Mesenchymal stem cell (in vitro differentiated cells and primary cell): ENCODE measurements around the gene SFMBT2.
"Not testable (repeated sequence)": the region's sequence is repeated elsewhere in the genome, so short reads cannot be mapped to it uniquely, and the experiment has no call there.

Source experiments
- DNase-seq: peaks from one replicate; pipeline ENCODE4 v3.0.0-alpha.2; 2013
- H2AFZ ChIP-seq: one replicate; pipeline ENCODE4 v1.6.1; 2013; ENCODE audit warnings: low read depth, mild to moderate bottlenecking, control low read depth, inconsistent platforms, low read length, moderate library complexity
- H2AK5ac ChIP-seq: 2 replicates; pipeline ENCODE4 v1.6.1; 2013; ENCODE audit warnings: low read length, moderate library complexity, mild to moderate bottlenecking, inconsistent platforms; ENCODE audit not compliant: severe bottlenecking
- H2BK120ac ChIP-seq: one replicate; pipeline ENCODE4 v1.6.1; 2013; ENCODE audit warnings: low read depth, mild to moderate bottlenecking, inconsistent platforms, low read length, moderate library complexity
- H2BK12ac ChIP-seq, 2 experiments: one replicate each; pipeline ENCODE4 v1.6.1; 2013; ENCODE audit warnings: inconsistent platforms in 2 of 2, low read length in 2 of 2, mild to moderate bottlenecking in 2 of 2, moderate library complexity in 2 of 2, control low read depth in 1 of 2
- H2BK15ac ChIP-seq: one replicate; pipeline ENCODE4 v1.6.1; 2013; ENCODE audit warnings: mild to moderate bottlenecking, low read depth, inconsistent platforms; ENCODE audit not compliant: poor library complexity, severe bottlenecking
- H2BK5ac ChIP-seq: 2 replicates; pipeline ENCODE4 v1.6.1; 2013; ENCODE audit warnings: low read depth, mild to moderate bottlenecking, low read length, control low read depth, inconsistent platforms; ENCODE audit not compliant: poor library complexity, severe bottlenecking
- H3K14ac ChIP-seq, 2 experiments: one replicate each; pipeline ENCODE4 v1.6.1; 2013; ENCODE audit warnings: inconsistent platforms in 2 of 2, low read length in 2 of 2, control low read depth in 1 of 2, mild to moderate bottlenecking in 1 of 2, moderate library complexity in 1 of 2
- H3K18ac ChIP-seq, 2 experiments: one replicate each; pipeline ENCODE4 v1.6.1; 2013; ENCODE audit warnings: inconsistent platforms in 2 of 2, low read length in 2 of 2, control low read depth in 1 of 2, low read depth in 1 of 2, mild to moderate bottlenecking in 1 of 2
- H3K23ac ChIP-seq, 2 experiments: one replicate each; pipeline ENCODE4 v1.6.1; 2013; ENCODE audit warnings: inconsistent platforms in 2 of 2, low read length in 2 of 2, mild to moderate bottlenecking in 2 of 2, moderate library complexity in 2 of 2, control low read depth in 1 of 2
- H3K27ac ChIP-seq: 2 replicates; pipeline ENCODE4 v1.5.1; 2013; ENCODE audit warnings: mild to moderate bottlenecking, moderate library complexity, low read length, control low read depth, inconsistent platforms; ENCODE audit not compliant: poor library complexity, severe bottlenecking
- H3K27me3 ChIP-seq, 2 experiments: 2 replicates each; pipeline versions ENCODE4 v1.6.1 to v1.7.0; 2013; ENCODE audit warnings: low read length in 2 of 2, mild to moderate bottlenecking in 2 of 2, moderate library complexity in 2 of 2, control low read depth in 1 of 2, inconsistent platforms in 1 of 2; ENCODE audit not compliant: control insufficient read depth in 1 of 2, insufficient read depth in 1 of 2
- H3K36me3 ChIP-seq, 2 experiments: 2 replicates each; pipeline versions ENCODE4 v1.6.1 to v1.7.0; 2013; ENCODE audit warnings: low read length in 2 of 2, control low read depth in 1 of 2, inconsistent platforms in 1 of 2, low read depth in 1 of 2, mild to moderate bottlenecking in 1 of 2; ENCODE audit not compliant: insufficient read depth in 2 of 2, control insufficient read depth in 1 of 2
- H3K4ac ChIP-seq, 2 experiments: one replicate each; pipeline ENCODE4 v1.6.1; 2013; ENCODE audit warnings: inconsistent platforms in 2 of 2, low read length in 2 of 2, mild to moderate bottlenecking in 2 of 2, moderate library complexity in 2 of 2, control low read depth in 1 of 2, low read depth in 1 of 2
- H3K4me1 ChIP-seq: 2 replicates; pipeline ENCODE4 v1.6.1; 2013; ENCODE audit warnings: low read depth, low read length, control low read depth; ENCODE audit not compliant: control insufficient read depth, insufficient read depth
- H3K4me2 ChIP-seq: 2 replicates; pipeline ENCODE4 v1.6.1; 2013; ENCODE audit warnings: low read length, mild to moderate bottlenecking, inconsistent platforms; ENCODE audit not compliant: poor library complexity, severe bottlenecking
- H3K4me3 ChIP-seq, 2 experiments: 2 replicates each; pipeline versions ENCODE4 v1.5.1 to v1.7.0; 2013; ENCODE audit warnings: low read length in 2 of 2, mild to moderate bottlenecking in 2 of 2, control low read depth in 1 of 2, low read depth in 1 of 2; ENCODE audit not compliant: insufficient read depth in 1 of 2
- H3K79me1 ChIP-seq: replicated peaks from 2 replicates; pipeline ENCODE4 v1.6.1; 2013; ENCODE audit warnings: mild to moderate bottlenecking, control low read depth, low read length, inconsistent platforms; ENCODE audit not compliant: poor library complexity, severe bottlenecking
- H3K9ac ChIP-seq: 2 replicates; pipeline ENCODE4 v1.7.0; 2013; ENCODE audit warnings: mild to moderate bottlenecking, low read length, moderate library complexity
- H3K9me3 ChIP-seq: 2 replicates; pipeline ENCODE4 v1.7.0; 2013; ENCODE audit warnings: mild to moderate bottlenecking, low read length; ENCODE audit not compliant: control insufficient read depth
- H4K8ac ChIP-seq: one replicate; pipeline ENCODE4 v1.6.1; 2013; ENCODE audit warnings: inconsistent platforms, mild to moderate bottlenecking, low read length, moderate library complexity
- H4K91ac ChIP-seq: one replicate; pipeline ENCODE4 v1.6.1; 2013; ENCODE audit warnings: mild to moderate bottlenecking, low read length, inconsistent platforms
- WGBS: methylation state at CpG from one replicate; pipeline ENCODE4 v1.1.7; 2013; ENCODE audit warnings: mixed read lengths; 5-methylcytosine and 5-hydroxymethylcytosine counted together

The SFMBT2 gene

GRCh38 chr10:7212696-7213095 lies 198.1 kb downstream of the SFMBT2 start:
- not testable (repeated sequence) for H3K4ac ChIP-seq, H3K27ac ChIP-seq, H3K27me3 ChIP-seq, DNase-seq, H2AK5ac ChIP-seq, H2BK15ac ChIP-seq, H4K91ac ChIP-seq, H3K4me1 ChIP-seq, H2BK5ac ChIP-seq, H3K9ac ChIP-seq, H2BK120ac ChIP-seq, H3K18ac ChIP-seq, H3K4me2 ChIP-seq, H4K8ac ChIP-seq, H3K36me3 ChIP-seq, H3K23ac ChIP-seq, H3K9me3 ChIP-seq, H3K79me1 ChIP-seq, H3K4me3 ChIP-seq, H2BK12ac ChIP-seq, H2AFZ ChIP-seq, H3K14ac ChIP-seq
- WGBS: 82% methylated on average over 2 of the region's 3 CpGs

GRCh38 chr10:7211857-7212577 lies 198.8 kb downstream of the SFMBT2 start:
- DNase-seq: no peak
- H3K27me3 ChIP-seq: no peaks in the 10 kb centered on the region
- no peak overlapping the region for H3K4me2 ChIP-seq
- no peak overlapping the region for H2BK5ac ChIP-seq
- no peak overlapping the region for H2AFZ ChIP-seq
- H3K27ac ChIP-seq: no peak overlapping the region
- 75% methylated on average over 8 of the region's 9 CpGs for WGBS
- no peaks in the 10 kb centered on the region for H3K9me3 ChIP-seq
- no peak overlapping the region for H3K14ac ChIP-seq
- H3K36me3 ChIP-seq: peaks cover 0 to 8% of the 10 kb centered on the region in 2 experiments
- H2BK120ac ChIP-seq: no peak overlapping the region
- no peak overlapping the region for H3K4ac ChIP-seq
- no peak overlapping the region for H2BK12ac ChIP-seq
- H3K23ac ChIP-seq: no peak overlapping the region
- H3K9ac ChIP-seq: no peak overlapping the region
- H4K91ac ChIP-seq: no peak overlapping the region
- no peak overlapping the region for H2AK5ac ChIP-seq
- no peaks in the 10 kb centered on the region for H3K4me1 ChIP-seq
- no peaks in the 10 kb centered on the region for H3K79me1 ChIP-seq
- H3K4me3 ChIP-seq: no peak overlapping the region
- H2BK15ac ChIP-seq: no peak overlapping the region
- no peak overlapping the region for H3K18ac ChIP-seq
- no peak overlapping the region for H4K8ac ChIP-seq

- Histone ChIP-seq H3K36me3 (peaks cover 0 to 8% of the 10 kb centered on the region in 2 experiments), H4K91ac (no peak overlapping the region), H3K27ac (no peak overlapping the region), H3K4me2 (no peak overlapping the region), H3K9ac (no peak overlapping the region), H2BK5ac (no peak overlapping the region), H2BK120ac (no peak overlapping the region), H3K27me3 (no peaks in the 10 kb centered on the region), H2BK12ac (no peak overlapping the region), H3K18ac (no peak overlapping the region), H2BK15ac (no peak overlapping the region), H3K9me3 (no peaks in the 10 kb centered on the region), H3K4me1 (no peaks in the 10 kb centered on the region), H3K4ac (no peak overlapping the region), H3K79me1 (no peaks in the 10 kb centered on the region), H2AFZ (no peak overlapping the region), H4K8ac (no peak overlapping the region), H3K14ac (no peak overlapping the region), H3K23ac (no peak overlapping the region), H2AK5ac (no peak overlapping the region), H3K4me3 (no peak overlapping the region)
- DNase-seq: no peak
- WGBS: 93% methylated on average over 9 of the region's 10 CpGs
Measured at GRCh38 chr10:7210516-7210915, 200.3 kb downstream of the SFMBT2 start.

GRCh38 chr10:7209458-7209857 lies 201.4 kb downstream of the SFMBT2 start:
- H4K8ac ChIP-seq: no peak overlapping the region
- DNase-seq: no peak
- H3K36me3 ChIP-seq: peaks cover 0 to 6% of the 10 kb centered on the region in 2 experiments
- no peaks in the 10 kb centered on the region for H3K9me3 ChIP-seq
- H3K79me1 ChIP-seq: no peaks in the 10 kb centered on the region
- H3K4me1 ChIP-seq: no peaks in the 10 kb centered on the region
- H3K9ac ChIP-seq: no peak overlapping the region
- H3K4ac ChIP-seq: no peak overlapping the region
- no peak overlapping the region for H3K18ac ChIP-seq
- WGBS: 100% methylated on average over 1 of the region's 2 CpGs
- no peak overlapping the region for H3K23ac ChIP-seq
- H2BK15ac ChIP-seq: no peak overlapping the region
- no peak overlapping the region for H3K27ac ChIP-seq
- H3K27me3 ChIP-seq: no peaks in the 10 kb centered on the region
- no peak overlapping the region for H4K91ac ChIP-seq
- H3K4me3 ChIP-seq: no peak overlapping the region
- H2BK120ac ChIP-seq: no peak overlapping the region
- H3K14ac ChIP-seq: no peak overlapping the region
- no peak overlapping the region for H2AK5ac ChIP-seq
- H2BK12ac ChIP-seq: no peak overlapping the region
- no peak overlapping the region for H3K4me2 ChIP-seq
- no peak overlapping the region for H2BK5ac ChIP-seq
- no peak overlapping the region for H2AFZ ChIP-seq
